ENCODE results near the gene LRRC3.

The LRRC3 gene

DNA sequence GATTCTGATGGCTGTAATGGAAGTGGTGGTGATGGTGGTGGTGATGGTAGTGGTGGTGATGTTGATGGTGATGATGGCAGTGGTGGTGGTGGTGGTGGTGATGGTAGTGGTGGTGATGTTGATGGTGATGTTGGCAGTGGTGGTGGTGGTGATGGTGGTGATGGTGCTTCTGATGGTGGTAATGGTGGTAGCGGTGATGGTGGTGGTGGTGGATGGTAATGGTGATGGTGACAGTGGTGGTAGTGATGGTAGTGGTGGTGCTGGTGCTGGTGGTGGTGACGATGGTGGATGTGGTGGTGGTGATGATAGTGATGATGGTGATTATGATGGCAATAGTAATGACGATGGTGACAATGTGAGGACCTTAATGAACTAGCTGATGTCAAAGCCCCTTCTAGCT, 35.6 kb upstream of the LRRC3 start:
- Histone ChIP-seq H3K36me3 (ENCODE audit: insufficient read depth, low read length) (no peaks in the 10 kb centered on the region), H3K9me3 (ENCODE audit: control insufficient read depth, insufficient read depth, low read length) (no peaks in the 10 kb centered on the region), H3K4me1 (ENCODE audit: insufficient read depth, low read length) (no peaks in the 10 kb centered on the region), H3K9ac (ENCODE audit: low read depth, low read length) (no peak overlapping the region)

DNA sequence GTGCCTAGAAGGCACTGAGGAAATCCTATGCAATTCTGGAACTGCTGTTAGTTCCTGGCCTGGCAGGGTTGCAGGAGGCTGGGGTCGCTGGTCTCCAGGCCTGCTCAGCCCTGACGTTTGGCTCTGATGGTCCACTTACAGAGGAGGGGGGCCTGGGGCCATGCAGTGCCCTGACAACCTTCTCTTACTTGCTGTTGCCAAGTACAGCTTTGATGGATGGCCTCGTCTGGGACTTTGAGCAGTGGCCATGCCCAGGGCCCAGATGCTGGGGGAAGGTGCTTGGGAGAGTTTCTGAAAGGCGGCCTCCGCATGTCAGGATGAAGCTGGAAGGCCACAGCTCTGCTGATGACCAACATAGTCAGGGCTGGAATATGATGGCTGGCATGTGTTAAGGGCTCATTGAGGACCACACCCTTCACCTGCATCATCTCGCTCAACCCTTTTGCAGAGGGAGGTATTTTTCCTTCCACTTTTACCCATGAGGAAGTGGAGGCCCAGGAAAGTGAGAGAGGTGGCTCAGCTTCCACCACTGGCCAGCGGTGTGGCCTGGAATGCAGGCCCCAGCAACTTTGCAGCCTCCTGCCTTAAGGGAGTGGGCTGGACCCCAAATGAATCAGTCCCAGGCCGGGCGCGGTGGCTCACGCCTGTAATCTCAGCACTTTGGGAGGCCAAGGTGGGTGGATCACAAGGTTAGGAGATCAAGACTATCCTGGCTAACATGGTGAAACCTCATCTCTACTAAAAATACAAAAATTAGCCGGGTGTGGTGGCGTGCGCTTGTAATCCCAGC, 34.7 kb upstream of the LRRC3 start:
- Histone ChIP-seq H3K9me3 (ENCODE audit: control insufficient read depth, insufficient read depth, low read length) (no peaks in the 10 kb centered on the region), H3K36me3 (ENCODE audit: insufficient read depth, low read length) (no peaks in the 10 kb centered on the region), H3K4me1 (ENCODE audit: insufficient read depth, low read length) (no peaks in the 10 kb centered on the region), H3K9ac (ENCODE audit: low read depth, low read length) (no peak overlapping the region)

DNA sequence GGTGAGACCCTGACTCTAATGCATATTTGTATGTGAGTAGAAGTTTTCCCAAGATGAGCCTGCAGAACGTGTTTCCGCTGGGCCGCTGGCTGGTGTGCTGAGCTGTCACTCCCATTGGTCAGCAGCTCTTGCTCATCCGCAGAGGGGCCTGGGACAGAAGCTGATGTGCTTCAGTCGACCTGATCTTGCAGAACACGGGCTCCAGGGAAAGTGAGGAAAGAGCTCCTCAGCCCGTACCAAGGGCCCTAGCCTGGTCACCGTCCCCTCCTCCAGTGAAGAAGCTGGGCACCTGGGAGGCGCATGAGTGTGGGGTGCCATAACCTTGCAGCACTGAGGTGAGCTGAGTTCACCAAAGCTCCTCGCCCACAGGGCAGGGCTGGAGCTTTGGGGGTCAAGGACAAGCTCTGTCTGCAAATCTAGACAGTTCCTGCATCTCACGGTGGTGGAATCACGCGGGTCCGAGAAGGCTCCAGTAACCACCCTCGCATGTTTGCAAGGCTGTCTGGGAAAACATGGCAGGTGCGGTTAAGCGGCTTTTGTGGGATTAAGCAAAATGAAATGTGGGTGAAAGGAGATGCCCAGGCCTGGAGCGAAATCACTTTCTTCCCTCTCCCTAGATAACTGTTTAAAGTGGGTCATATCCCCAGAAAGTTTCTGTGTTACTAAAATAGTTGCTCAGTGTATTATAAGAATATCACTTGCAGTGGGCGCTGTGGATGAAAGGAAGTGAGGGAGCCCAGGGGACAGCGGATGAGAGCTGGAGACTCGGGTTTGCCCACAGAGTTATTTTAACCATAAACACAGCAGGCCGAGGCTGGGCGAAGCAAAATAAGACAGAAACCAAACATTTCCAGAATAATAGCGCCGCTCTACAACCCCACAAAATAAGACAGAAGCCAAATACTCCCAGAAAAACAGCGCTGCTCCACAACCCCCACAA, 33.1 kb upstream of the LRRC3 start:
- H3K36me3 ChIP-seq (ENCODE audit: insufficient read depth, low read length): no peaks in the 10 kb centered on the region
- H3K9ac ChIP-seq (ENCODE audit: low read depth, low read length): no peak overlapping the region
- no peaks in the 10 kb centered on the region for H3K9me3 ChIP-seq (ENCODE audit: control insufficient read depth, insufficient read depth, low read length)
- no peaks in the 10 kb centered on the region for H3K4me1 ChIP-seq (ENCODE audit: insufficient read depth, low read length)

DNA sequence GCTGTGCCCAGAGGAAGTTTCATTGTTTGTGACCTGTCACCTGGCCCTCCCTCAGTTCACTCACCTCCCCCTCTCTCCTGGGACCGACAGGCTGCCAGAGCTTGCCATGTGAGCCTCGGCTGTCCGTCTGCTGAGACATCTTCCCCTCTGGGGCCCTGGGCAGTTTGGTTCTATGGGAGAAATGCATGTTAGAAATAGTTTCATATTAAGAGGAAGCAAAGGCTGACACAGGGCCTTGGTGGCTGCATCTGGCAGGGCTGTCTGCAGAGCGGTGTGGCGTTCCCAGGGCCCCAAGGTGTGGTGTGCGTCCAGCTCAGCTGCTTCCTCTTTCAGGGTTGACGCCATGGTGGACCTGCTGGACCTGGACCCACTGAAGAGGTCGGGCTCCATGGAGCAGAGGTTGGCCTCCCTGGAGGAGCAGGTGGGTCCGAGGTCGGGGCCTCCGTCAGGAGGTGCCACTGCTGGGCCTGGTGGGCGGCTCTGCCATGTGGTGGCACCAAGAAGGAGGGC, 31.9 kb upstream of the LRRC3 start:
- no peak overlapping the region for H3K9ac ChIP-seq (ENCODE audit: low read depth, low read length)
- no peaks in the 10 kb centered on the region for H3K4me1 ChIP-seq (ENCODE audit: insufficient read depth, low read length)
- no peaks in the 10 kb centered on the region for H3K36me3 ChIP-seq (ENCODE audit: insufficient read depth, low read length)
- no peaks in the 10 kb centered on the region for H3K9me3 ChIP-seq (ENCODE audit: control insufficient read depth, insufficient read depth, low read length)

DNA sequence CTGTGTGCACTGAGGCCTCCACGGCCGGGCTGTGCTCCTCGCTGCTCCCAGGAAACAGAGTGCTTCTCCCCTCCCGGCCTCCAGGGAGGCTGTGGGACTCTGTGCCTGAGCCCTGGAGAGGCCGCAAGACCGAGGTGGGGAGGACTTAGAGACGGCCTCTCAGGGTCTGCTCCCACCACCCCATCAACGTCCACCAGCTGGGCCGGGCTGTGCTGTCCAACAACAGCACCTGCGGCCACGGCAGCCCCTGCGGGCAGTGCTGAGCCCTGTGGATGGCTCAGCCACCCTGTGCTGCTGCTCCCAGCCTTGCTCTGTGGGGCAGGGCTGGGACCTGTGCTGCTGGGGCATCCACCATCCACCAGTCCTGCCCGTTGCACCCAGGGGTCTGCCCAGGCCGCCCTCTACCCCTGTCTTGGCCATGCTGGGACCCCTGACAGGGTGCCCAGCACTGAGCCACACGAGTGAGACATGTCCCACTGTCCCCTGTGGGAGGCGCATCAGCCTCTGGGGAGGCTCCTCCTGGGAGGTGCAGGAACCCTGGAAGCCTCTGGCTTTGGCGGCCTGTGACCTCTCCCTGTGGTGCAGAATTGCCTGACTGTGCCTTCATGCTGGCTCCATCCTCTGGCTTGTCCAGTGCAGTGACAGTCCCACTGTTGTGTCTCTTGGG, 31.2 kb upstream of the LRRC3 start:
- Histone ChIP-seq H3K4me1 (ENCODE audit: insufficient read depth, low read length) (no peaks in the 10 kb centered on the region), H3K36me3 (ENCODE audit: insufficient read depth, low read length) (no peaks in the 10 kb centered on the region), H3K9me3 (ENCODE audit: control insufficient read depth, insufficient read depth, low read length) (no peaks in the 10 kb centered on the region), H3K9ac (ENCODE audit: low read depth, low read length) (no peak overlapping the region)

DNA sequence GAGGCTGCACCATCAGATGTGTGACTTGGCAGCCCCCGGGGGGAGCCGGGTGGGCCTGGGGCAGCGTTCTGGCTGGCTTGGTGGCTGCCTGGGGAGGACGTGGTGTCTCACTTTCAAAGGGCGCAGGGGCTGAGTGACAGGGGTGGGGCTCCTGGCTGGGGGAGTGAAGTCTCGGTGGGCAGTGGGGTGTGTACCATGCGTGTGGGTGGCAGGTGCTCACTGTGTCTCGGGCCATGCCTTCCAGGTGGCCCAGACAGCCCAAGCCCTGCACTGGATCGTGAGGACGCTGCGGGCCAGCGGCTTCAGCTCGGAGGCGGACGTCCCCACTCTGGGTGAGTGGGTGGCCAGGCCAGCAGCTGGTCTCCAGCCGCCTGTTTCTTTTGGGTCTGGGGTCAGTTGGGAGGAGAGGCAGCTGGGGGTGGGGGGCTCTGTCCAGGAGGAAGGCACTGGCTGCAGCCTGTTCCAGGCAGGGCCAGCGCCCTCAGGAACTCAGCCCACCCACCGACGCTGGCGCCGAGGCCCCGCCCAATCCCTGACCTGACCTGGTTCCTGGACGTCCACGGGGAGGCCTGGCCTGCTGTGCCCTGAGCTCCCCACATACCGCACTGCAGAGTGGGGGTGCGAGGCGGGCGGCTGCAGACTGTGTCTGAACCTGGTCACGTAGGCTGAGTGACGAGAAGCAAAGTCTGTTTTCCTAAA, 30.6 kb upstream of the LRRC3 start:
- H3K4me1 ChIP-seq (ENCODE audit: insufficient read depth, low read length): no peaks in the 10 kb centered on the region
- H3K9me3 ChIP-seq (ENCODE audit: control insufficient read depth, insufficient read depth, low read length): no peaks in the 10 kb centered on the region
- no peak overlapping the region for H3K9ac ChIP-seq (ENCODE audit: low read depth, low read length)
- H3K36me3 ChIP-seq (ENCODE audit: insufficient read depth, low read length): no peaks in the 10 kb centered on the region

DNA sequence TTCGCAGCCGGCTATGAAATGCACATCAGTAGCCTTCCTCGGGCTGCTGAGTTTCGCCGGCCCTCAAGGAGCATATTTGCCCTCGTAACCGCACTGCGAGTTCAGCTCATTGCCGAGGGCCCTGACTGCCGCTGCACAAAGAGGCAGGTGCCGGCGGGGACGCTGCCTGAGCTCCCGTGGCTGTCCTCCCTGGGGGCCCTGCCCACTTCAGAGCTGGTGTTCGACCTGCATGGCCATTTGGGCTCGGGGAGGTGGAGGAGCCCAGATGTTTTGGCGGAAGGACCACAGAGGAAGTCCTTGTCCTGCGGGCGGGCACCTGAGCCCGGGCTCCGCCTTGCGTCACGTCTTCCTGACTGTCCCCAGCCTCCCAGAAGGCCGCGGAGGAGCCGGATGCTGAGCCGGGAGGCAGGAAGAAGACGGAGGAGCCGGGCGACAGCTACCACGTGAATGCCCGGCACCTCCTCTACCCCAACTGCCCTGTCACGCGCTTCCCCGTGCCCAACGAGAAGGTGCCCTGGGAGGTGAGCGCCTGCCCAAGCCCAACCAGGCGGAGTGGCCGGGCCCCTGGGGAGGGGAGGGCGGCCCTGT, 29.9 kb upstream of the LRRC3 start:
- Histone ChIP-seq H3K9me3 (ENCODE audit: control insufficient read depth, insufficient read depth, low read length) (no peaks in the 10 kb centered on the region), H3K36me3 (ENCODE audit: insufficient read depth, low read length) (no peaks in the 10 kb centered on the region), H3K9ac (ENCODE audit: low read depth, low read length) (no peak overlapping the region), H3K4me1 (ENCODE audit: insufficient read depth, low read length) (no peaks in the 10 kb centered on the region)

DNA sequence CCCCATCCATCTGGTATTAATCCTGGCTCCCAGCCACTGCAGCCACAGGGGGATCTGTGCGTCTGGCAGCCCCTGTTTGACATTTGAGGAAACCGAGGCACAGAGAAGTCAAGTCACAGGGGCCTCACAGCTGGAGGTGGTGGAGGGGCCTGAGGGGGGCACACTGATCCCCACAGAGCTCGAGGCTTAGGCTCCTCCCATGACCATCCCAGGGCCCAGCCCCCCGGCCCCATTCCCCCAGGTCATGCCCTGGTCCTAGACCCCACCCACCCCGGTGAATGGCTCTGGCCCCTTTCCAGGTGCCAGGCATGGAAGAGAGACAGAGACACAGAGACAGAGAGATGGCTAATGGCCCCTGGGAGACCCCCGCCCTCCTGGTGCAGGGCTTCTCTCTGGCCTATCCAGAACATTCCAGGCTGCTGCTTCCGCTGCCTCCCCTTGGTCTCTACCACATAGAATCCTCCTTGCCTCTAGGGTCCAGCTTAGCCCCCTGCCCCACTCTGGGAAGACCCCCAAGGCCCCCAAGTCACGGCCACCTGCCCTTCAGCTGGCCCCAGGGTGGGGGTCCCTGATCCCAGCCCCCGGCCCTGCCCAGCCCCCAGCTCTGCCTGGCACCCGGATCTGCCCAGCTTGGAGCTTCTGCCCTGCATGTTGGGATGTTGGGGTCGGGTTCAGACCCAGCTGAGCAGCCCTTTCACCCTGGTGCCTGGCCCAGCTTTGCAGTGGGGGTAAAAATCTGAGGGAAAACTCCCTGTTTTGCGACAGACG, 29.2 kb upstream of the LRRC3 start:
- no peaks in the 10 kb centered on the region for H3K36me3 ChIP-seq (ENCODE audit: insufficient read depth, low read length)
- no peak overlapping the region for H3K9ac ChIP-seq (ENCODE audit: low read depth, low read length)
- H3K9me3 ChIP-seq (ENCODE audit: control insufficient read depth, insufficient read depth, low read length): no peaks in the 10 kb centered on the region
- H3K4me1 ChIP-seq (ENCODE audit: insufficient read depth, low read length): no peaks in the 10 kb centered on the region

DNA sequence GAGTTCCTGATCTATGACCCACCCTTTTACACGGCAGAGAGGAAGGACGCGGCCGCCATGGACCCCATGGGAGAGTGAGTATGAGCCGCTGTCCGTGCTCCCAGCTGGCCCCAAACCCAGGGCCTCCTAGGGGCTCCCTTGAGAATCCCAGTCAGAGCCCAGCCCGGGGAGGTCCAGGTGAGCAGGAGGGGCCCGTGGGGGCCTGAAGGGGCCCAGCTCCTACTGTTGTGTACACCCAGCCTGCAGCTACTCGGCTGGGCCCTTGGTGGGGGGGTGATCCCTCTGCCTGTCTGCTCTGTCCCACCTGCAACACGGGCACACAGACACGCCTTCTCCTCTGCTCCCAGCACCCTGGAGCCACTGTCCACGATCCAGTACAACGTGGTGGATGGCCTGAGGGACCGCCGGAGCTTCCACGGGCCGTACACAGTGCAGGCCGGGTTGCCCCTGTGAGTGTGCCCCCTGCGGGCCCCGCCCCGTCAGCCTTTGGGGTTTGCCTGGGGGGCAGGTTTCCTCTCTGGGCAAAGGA, 28.6 kb upstream of the LRRC3 start:
- Histone ChIP-seq H3K9ac (ENCODE audit: low read depth, low read length) (no peak overlapping the region), H3K36me3 (ENCODE audit: insufficient read depth, low read length) (no peaks in the 10 kb centered on the region), H3K9me3 (ENCODE audit: control insufficient read depth, insufficient read depth, low read length) (no peaks in the 10 kb centered on the region), H3K4me1 (ENCODE audit: insufficient read depth, low read length) (no peaks in the 10 kb centered on the region)

DNA sequence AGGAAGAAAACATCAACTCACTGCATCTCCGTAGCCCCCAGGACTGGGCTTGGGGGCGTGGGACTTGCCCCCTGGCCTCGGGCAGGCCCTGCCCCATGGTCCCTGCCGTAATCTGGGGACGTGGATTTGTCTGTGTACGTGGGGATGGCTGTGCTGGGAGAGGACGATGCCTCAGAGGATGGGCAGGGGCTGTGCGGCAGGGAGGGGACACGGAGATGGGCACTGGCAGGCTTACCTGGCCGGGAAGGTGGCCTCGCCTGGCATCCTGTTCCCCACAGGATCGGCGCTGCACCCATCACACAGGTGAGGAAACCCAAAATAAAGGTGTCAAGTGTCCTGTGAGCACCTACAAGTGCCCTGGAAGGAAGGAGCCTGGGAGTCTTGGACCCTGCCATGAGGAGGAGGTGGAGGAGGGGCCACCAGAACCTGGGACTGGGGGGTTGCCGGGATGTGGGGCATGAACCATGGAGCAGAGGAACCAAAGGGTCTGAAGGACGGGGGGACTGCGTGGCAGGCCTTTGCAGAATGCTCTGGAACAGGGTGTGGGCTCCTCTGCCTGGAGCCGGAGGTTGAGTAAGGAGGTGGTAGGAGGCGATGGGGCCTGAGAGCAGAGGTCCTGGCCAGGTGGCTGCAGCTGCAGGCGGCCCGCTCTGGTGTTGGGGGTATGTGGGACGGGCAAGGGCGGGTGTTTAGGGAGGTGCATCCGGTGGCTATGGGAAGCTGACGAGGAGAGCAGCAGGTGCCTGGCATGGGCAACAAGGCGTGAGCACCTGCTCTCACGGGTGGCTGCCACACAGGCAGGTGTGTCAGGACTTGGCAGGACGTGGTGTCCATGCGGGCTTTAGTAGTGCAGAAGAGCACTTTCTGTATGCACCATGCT, 27.8 kb upstream of the LRRC3 start:
- no peak overlapping the region for H3K9ac ChIP-seq (ENCODE audit: low read depth, low read length)
- no peaks in the 10 kb centered on the region for H3K36me3 ChIP-seq (ENCODE audit: insufficient read depth, low read length)
- no peaks in the 10 kb centered on the region for H3K9me3 ChIP-seq (ENCODE audit: control insufficient read depth, insufficient read depth, low read length)
- no peaks in the 10 kb centered on the region for H3K4me1 ChIP-seq (ENCODE audit: insufficient read depth, low read length)

DNA sequence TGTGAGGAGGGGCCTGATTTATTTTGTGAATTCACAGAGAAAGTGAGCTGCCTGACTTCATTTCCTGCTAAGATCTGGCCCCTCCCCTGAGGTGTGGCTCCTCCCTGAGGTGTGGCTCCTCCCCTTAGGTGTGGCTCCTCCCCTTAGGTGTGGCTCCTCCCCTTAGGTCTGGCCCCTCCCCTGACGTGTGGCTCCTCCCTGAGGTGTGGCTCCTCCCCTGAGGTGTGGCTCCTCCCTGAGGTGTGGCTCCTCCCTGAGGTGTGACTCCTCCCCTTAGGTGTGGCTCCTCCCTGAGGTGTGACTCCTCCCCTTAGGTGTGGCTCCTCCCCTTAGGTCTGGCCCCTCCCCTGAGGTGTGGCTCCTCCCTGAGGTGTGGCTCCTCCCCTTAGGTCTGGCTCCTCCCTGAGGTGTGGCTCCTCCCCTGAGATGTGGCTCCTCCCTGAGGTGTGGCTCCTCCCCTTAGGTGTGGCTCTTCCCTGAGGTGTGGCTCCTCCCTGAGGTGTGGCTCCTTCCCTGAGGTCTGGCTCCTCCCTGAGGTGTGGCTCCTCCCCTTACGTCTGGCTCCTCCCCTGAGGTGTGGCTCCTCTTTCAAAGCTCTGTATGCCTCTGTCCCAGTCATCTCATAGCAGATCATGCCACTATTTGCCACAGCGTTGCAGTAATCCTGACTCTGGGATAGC, 26.9 kb upstream of the LRRC3 start:
- H3K9me3 ChIP-seq (ENCODE audit: control insufficient read depth, insufficient read depth, low read length): no peaks in the 10 kb centered on the region
- H3K4me1 ChIP-seq (ENCODE audit: insufficient read depth, low read length): no peaks in the 10 kb centered on the region
- no peak overlapping the region for H3K9ac ChIP-seq (ENCODE audit: low read depth, low read length)
- H3K36me3 ChIP-seq (ENCODE audit: insufficient read depth, low read length): no peaks in the 10 kb centered on the region

DNA sequence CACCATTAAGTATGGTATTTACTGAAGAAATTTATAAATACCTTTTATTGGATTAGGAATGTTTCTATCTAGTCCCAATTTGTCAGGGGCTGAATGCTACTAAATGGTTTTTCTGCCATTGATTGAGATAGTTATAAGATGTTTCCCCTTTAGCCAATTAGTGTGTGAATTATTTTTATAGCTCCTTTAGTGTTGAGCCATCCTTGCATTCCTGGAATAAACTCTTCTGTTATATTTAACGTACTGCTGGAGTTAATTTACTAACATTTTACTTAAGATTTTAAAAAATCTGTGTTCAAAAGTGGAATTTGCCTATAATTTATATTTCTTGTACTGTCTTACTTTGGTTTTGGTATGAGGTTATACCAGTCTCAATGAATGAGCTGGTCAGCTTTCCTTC, 25.4 kb upstream of the LRRC3 start:
- no peaks in the 10 kb centered on the region for H3K9me3 ChIP-seq (ENCODE audit: control insufficient read depth, insufficient read depth, low read length)
- H3K9ac ChIP-seq (ENCODE audit: low read depth, low read length): no peak overlapping the region
- H3K4me1 ChIP-seq (ENCODE audit: insufficient read depth, low read length): no peaks in the 10 kb centered on the region
- H3K36me3 ChIP-seq (ENCODE audit: insufficient read depth, low read length): no peaks in the 10 kb centered on the region
